WI38 (cell line): ENCODE results near the gene ARL15.

Source experiments
- H3K4me3 ChIP-seq: 2 replicates; pipeline ENCODE4 v1.5.1; 2011; ENCODE audit warnings: low read depth, mild to moderate bottlenecking, control low read depth, low read length
- TF ChIP-seq, protein P1 (sequence below): IDR thresholded peaks from 2 replicates; pipeline ENCODE4 v1.5.1; 2012; ENCODE audit warnings: low read depth, mild to moderate bottlenecking, control low read depth, low read length

ARL15 gene

DNA sequence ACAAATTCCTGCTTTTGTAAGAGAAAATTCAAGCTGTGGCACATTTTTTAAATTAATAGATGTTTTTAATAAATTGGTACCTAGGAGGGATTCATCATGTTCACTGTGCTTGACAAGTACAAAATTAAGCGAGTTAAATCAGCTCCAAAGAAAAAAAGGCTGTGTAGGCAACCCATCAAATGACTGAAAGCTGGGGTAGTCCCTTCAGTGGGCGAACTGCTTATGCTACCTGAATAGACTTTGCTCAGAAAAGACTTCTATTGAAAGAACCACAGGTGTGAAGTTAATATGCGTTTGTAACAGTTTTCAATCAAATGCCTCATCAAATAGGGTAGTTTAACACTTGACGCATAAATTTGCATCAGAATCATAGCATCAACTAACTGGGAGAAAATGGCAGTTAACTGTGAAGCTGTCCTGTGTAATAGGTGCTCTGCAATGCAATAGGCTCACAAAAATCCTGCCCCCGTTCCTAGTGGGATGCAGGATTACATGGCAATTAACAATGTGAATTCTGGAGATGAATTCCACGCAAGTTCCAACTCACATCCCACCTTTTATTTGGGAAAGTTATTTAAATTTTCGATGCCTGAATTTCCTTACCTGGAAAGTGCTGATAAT lies 14.4 kb upstream of the ARL15 start:
- TF ChIP-seq, protein P1, sequence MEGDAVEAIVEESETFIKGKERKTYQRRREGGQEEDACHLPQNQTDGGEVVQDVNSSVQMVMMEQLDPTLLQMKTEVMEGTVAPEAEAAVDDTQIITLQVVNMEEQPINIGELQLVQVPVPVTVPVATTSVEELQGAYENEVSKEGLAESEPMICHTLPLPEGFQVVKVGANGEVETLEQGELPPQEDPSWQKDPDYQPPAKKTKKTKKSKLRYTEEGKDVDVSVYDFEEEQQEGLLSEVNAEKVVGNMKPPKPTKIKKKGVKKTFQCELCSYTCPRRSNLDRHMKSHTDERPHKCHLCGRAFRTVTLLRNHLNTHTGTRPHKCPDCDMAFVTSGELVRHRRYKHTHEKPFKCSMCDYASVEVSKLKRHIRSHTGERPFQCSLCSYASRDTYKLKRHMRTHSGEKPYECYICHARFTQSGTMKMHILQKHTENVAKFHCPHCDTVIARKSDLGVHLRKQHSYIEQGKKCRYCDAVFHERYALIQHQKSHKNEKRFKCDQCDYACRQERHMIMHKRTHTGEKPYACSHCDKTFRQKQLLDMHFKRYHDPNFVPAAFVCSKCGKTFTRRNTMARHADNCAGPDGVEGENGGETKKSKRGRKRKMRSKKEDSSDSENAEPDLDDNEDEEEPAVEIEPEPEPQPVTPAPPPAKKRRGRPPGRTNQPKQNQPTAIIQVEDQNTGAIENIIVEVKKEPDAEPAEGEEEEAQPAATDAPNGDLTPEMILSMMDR, result no peak
- no peak overlapping the region for H3K4me3 ChIP-seq

DNA sequence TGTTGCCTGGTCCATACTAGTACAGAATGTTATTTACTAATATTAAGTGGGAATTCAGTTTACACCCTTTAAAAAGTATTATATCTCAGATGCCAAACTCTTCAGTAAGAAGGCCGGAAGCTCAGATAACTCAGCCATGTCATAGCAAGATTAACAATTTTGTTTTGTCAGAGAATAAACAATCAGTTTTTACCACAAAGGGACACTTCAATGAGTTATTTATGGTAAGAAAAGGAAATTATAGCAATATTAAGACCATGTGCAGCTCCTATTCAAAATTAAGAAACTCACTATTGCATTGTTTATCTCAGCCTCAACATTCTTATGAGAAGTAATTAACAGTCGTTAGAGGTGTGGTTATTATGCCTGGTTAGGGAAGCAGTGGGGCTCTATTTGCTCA lies 13.1 kb upstream of the ARL15 start:
- TF ChIP-seq, protein P1, result no peak
- no peak overlapping the region for H3K4me3 ChIP-seq

DNA sequence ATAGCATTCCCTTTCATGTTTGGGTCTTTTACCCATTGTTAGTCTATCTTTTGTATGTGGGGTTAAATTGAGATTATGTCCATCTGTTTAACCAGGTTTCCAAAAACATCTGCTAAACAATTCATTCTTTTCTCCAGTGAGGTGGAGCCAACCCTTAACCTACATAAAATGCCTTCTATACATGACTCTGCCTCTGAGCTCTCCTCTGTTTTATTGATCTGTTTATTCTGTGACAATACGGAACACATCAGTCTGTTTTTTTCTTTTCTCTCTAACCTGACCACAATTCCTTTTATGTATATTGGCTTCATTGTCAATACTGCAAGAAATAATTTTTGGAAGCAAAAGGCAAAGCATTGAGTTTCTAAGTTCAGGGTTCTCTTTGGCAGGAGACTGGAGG lies 9.9 kb upstream of the ARL15 start:
- TF ChIP-seq, protein P1, result no peak
- H3K4me3 ChIP-seq, result no peak overlapping the region

DNA sequence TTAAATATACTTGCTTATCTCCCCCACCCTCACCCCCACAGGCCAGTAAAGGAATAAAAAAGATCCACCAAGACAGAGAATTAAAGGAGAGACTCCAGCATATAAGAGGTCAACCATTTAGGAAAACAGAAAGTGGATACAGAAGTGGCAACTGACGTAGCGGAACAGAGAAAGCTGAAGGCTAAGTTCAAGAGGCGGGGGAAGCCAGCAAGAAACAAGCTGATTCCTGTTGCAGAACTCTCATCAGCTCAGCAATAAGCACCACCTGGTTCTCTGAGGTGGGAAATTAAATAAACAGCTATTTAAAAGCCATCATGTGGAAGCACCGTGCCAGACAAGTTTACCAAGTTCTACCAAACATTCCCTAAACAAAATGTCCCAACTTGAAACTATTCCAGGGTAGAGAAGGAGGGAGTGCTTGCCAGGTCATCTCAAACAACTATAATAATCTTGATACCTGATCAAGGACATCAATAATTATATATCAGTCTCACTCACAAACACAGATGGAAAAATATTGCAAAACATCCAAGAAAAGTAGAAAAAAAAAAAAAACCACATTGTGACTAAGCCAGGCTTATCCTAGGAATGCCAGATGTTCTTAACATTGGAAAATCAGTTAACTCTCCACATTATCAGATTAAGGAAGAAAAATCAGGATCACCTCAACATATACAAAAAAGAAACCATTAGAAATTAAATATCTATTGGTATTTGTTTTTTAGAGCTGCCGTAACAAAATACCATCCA lies 7.3 kb upstream of the ARL15 start:
- TF ChIP-seq, protein P1, result no peak
- H3K4me3 ChIP-seq, result no peak overlapping the region

DNA sequence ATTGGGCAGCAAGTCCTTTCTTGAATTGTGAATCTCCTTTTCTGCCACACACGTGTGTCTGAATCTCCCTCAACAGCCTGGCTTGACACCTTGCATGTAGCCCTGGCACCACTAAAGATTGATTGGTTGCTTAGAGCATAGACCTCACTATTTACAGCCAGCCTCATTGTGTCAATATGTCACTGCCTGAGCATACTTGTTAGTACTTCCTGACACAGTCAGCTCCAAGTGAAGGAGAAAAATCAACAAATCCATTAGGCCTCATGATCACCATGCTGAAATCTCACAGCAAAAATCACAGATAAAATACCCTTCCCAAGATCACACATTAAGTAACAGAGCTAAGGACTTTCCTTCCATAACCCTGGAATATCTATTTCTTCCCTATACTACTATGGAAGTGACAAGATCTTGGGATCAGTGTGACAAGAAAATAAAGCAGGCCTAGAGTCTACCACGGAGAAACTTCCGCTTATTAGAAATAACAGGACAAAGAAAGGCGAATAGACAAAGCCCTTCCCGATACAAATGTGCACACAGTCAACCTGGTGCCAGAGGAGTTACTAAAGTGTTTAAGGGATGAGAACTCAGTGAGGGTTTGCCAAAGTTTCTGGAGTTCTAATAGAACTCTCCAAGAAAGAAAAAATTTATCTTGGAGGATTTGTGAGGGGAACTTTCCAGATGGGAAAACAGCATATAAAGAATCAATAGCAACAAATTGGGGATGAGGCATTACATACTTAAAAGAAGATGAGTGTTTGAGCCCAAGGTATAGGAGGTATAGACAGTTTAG lies 5.6 kb upstream of the ARL15 start:
- no peak overlapping the region for H3K4me3 ChIP-seq
- TF ChIP-seq, protein P1, result no peak

DNA sequence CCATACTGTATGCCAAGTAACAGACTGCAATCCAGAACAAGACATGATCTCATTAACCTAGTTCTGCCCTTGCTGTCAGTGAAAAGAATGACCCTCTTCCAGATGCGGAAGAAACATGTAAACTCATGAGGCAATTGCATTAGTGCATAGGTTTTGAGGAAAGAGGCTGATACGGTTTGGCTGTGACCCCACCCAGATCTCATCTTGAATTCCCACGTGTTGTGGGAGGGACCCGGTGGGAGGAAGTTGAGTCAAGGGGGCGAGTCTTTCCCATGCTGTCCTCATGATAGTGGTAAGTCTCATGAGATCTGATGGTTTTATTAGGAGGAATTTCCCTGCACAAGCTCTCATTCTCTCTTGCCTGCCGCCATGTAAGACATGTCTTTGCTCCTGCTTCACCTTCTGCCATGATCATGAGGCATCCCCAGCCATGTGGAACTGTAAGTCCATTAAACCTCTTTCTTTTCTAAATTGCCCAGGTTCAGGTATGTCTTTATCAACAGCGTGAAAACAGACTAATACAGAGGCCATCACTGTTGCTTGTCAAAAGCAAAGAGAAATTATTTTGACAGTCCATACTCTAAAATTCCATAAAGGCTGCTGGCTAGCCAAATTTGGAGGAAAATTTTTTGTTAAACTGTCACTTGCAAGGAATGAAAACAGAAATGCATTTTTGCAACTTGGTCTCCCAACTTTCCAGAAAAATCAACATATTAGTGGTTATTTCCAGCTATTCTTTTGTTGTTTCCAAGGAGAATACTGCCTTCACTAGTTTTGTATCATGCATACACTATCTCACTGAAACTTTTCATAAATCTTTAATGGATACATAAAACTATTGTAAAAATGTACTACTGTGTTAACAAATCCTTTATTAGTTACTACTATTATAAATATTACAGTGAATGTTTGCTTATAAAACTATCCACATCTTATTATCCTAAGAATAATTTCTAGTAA lies 3.2 kb upstream of the ARL15 start:
- TF ChIP-seq, protein P1, result no peak
- H3K4me3 ChIP-seq, result no peak overlapping the region
